Hepatocyte (in vitro differentiated cells): ENCODE results near the gene MSANTD2. TPM values are rescaled to one million over a fixed set of nuclear protein-coding genes. Genes with fewer than 3 reads are reported as not detected.

Experiments
- DNase-seq: peaks from one replicate; pipeline ENCODE4 v3.0.0-alpha.2; 2016; ENCODE audit warnings: low spot score
- H2AFZ ChIP-seq: fragments of 200-600 bp; sonication (generic); 2 replicates; pipeline ENCODE4 v1.6.0; 2016; ENCODE audit warnings: antibody characterized with exemption, mild to moderate bottlenecking
- H3K27ac ChIP-seq: fragments of 200-600 bp; sonication (generic); 2 replicates; pipeline ENCODE4 v1.5.1; 2016; ENCODE audit warnings: mild to moderate bottlenecking
- H3K27me3 ChIP-seq: fragments of 200-600 bp; sonication (generic); 2 replicates; pipeline ENCODE4 v1.6.1; 2016
- H3K36me3 ChIP-seq: fragments of 200-600 bp; sonication (generic); replicated peaks from 2 replicates; pipeline ENCODE4 v1.5.1; 2016; ENCODE audit warnings: low read depth; ENCODE audit not compliant: insufficient read depth
- H3K4me1 ChIP-seq: fragments of 200-600 bp; sonication (generic); 2 replicates; pipeline ENCODE4 v1.5.1; 2016; ENCODE audit warnings: mild to moderate bottlenecking, moderate library complexity; ENCODE audit not compliant: insufficient read depth
- H3K4me2 ChIP-seq: fragments of 200-600 bp; sonication (generic); 2 replicates; pipeline ENCODE4 v1.6.0; 2016
- H3K4me3 ChIP-seq: fragments of 200-600 bp; sonication (generic); 2 replicates; pipeline ENCODE4 v1.5.1; 2016; ENCODE audit warnings: mild to moderate bottlenecking
- H3K79me2 ChIP-seq: fragments of 200-600 bp; sonication (generic); 2 replicates; pipeline ENCODE4 v1.6.0; 2017; ENCODE audit warnings: mild to moderate bottlenecking
- H3K9me2 ChIP-seq: fragments of 200-600 bp; sonication (generic); replicated peaks from 2 replicates; pipeline ENCODE4 v1.6.0; 2017; ENCODE audit warnings: mild to moderate bottlenecking; ENCODE audit not compliant: insufficient read depth
- H3K9me3 ChIP-seq: fragments of 200-600 bp; sonication (generic); 2 replicates; pipeline ENCODE4 v1.5.1; 2016; ENCODE audit warnings: low read depth, mild to moderate bottlenecking
- H4K20me1 ChIP-seq: fragments of 200-600 bp; sonication (generic); 2 replicates; pipeline ENCODE4 v1.6.0; 2016; ENCODE audit warnings: mild to moderate bottlenecking; ENCODE audit not compliant: insufficient read depth, poor library complexity, severe bottlenecking
- EZH2 ChIP-seq: fragments of 200-600 bp; sonication (generic); IDR thresholded peaks from 2 replicates; pipeline ENCODE4 v1.6.1; 2016; ENCODE audit warnings: antibody characterized with exemption, mild to moderate bottlenecking, borderline replicate concordance
- EZH2phosphoT487 ChIP-seq: fragments of 200-600 bp; sonication (generic); IDR thresholded peaks from one replicate; pipeline ENCODE4 v1.6.1; 2018; ENCODE audit warnings: antibody characterized with exemption, mild to moderate bottlenecking, low read depth, moderate library complexity; ENCODE audit not compliant: unreplicated experiment, severe bottlenecking
- WGBS: methylation state at CpG from one replicate; pipeline ENCODE4 v1.1.6; 2016; ENCODE audit warnings: low lambda C conversion rate; ENCODE audit errors: missing lambda C conversion rate; 5-methylcytosine and 5-hydroxymethylcytosine counted together
- polyA plus RNA-seq: library from polyadenylated mRNA; unstranded; fragments of >200 nt; fragmentation: Nextera tagmentation; extraction: Ambion mirVana; gene quantifications from 2 replicates; pipeline ENCODE4 v1.2.1, GENCODE V29; 2016
- total RNA-seq: library from RNA; depleted of rRNA; stranded (reverse); fragments of >200 nt; gene quantifications from 2 replicates; pipeline ENCODE4 v1.2.3, GENCODE V29; 2014
- TF ChIP-seq, protein P1 (sequence below): fragments of 200-600 bp; sonication (generic); IDR thresholded peaks from 2 replicates; pipeline ENCODE4 v1.5.1; 2016; ENCODE audit warnings: antibody characterized with exemption, mild to moderate bottlenecking; ENCODE audit not compliant: poor library complexity

Gene MSANTD2
- total and polyA plus RNA-seq, 2 experiments from 2014 or later = 11.2 to 18.3 TPM

- Histone ChIP-seq H3K36me3 (no peaks in the 10 kb centered on the region), H3K4me3 (no peak overlapping the region), H3K4me2 (no peak overlapping the region), H3K9me3 (no peaks in the 10 kb centered on the region), H3K27me3 (no peaks in the 10 kb centered on the region), H3K27ac (no peak overlapping the region), H4K20me1 (peaks cover 3% of the 10 kb centered on the region), H3K79me2 (no peaks in the 10 kb centered on the region), H3K4me1 (no peaks in the 10 kb centered on the region), H3K9me2 (no peaks in the 10 kb centered on the region), H2AFZ (no peak overlapping the region)
- no peak for TF ChIP-seq EZH2
- TF ChIP-seq, protein P1, sequence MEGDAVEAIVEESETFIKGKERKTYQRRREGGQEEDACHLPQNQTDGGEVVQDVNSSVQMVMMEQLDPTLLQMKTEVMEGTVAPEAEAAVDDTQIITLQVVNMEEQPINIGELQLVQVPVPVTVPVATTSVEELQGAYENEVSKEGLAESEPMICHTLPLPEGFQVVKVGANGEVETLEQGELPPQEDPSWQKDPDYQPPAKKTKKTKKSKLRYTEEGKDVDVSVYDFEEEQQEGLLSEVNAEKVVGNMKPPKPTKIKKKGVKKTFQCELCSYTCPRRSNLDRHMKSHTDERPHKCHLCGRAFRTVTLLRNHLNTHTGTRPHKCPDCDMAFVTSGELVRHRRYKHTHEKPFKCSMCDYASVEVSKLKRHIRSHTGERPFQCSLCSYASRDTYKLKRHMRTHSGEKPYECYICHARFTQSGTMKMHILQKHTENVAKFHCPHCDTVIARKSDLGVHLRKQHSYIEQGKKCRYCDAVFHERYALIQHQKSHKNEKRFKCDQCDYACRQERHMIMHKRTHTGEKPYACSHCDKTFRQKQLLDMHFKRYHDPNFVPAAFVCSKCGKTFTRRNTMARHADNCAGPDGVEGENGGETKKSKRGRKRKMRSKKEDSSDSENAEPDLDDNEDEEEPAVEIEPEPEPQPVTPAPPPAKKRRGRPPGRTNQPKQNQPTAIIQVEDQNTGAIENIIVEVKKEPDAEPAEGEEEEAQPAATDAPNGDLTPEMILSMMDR = no peak
- TF ChIP-seq EZH2phosphoT487 = no peak
- no peak for DNase-seq
- WGBS = 85% methylated on average over 8 of the region's 8 CpGs
Observed at GRCh38 chr11:124768914-124769313, 31.3 kb downstream of the MSANTD2 start.

DNA sequence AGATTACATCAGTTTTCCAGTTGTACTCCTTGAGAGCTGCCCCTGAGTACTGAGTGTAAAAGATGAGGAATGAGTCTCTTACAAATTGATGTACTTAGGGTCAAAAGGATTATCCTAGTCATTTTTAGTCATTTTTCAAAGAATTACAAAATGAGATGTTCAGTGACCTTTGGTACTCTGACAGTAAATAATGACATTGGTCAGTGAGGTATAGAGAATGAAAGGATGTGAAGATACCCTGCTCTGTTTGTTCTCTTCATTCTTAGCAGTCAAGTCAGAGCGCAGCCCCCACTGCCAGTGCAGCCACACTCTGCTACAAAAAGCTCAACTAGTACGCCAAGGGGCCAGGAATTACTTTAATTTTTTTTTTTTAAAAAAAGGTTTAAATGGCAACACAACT, 34.0 kb downstream of the MSANTD2 start:
- WGBS = 96% methylated on average over 2 of the region's 2 CpGs
- H3K4me2 ChIP-seq = no peak overlapping the region
- peaks cover 21% of the 10 kb centered on the region for H4K20me1 ChIP-seq
- H3K9me3 ChIP-seq = no peaks in the 10 kb centered on the region
- TF ChIP-seq EZH2 (no peak), EZH2phosphoT487 (no peak)
- TF ChIP-seq, protein P1 = no peak
- peaks cover 16% of the 10 kb centered on the region for H3K27me3 ChIP-seq
- peaks cover 16% of the 10 kb centered on the region for H3K4me1 ChIP-seq
- no peak for DNase-seq
- no peak overlapping the region for H3K27ac ChIP-seq
- H2AFZ ChIP-seq = no peak overlapping the region
- H3K4me3 ChIP-seq = no peak overlapping the region
- no peaks in the 10 kb centered on the region for H3K79me2 ChIP-seq
- no peaks in the 10 kb centered on the region for H3K36me3 ChIP-seq
- no peaks in the 10 kb centered on the region for H3K9me2 ChIP-seq

GRCh38 chr11:124763156-124763947, 36.9 kb downstream of the MSANTD2 start:
- no peak overlapping the region for H3K27ac ChIP-seq
- 5% methylated on average over 19 of the region's 21 CpGs for WGBS
- H3K4me3 ChIP-seq = peak overlapping the region; percentile 64

More at GRCh38 chr11:124763156-124763947, 36.9 kb downstream of the MSANTD2 start:
- Histone ChIP-seq H3K4me1 (peaks cover 30% of the 10 kb centered on the region), H3K9me2 (no peaks in the 10 kb centered on the region), H4K20me1 (peaks cover 28% of the 10 kb centered on the region), H3K9me3 (no peaks in the 10 kb centered on the region), H3K79me2 (no peaks in the 10 kb centered on the region), H3K27me3 (peaks cover 42% of the 10 kb centered on the region), H3K4me2 (peak overlapping the region; percentile 100), H2AFZ (peak overlapping the region; percentile 35), H3K36me3 (no peaks in the 10 kb centered on the region)
- DNase-seq = peak; percentile 88
- TF ChIP-seq, protein P1 = peak; percentile 77
- TF ChIP-seq EZH2phosphoT487 = no peak
